PC-3 (cell line): Measurements from ENCODE around the gene STAT1. TPM values are rescaled to one million over a fixed set of nuclear protein-coding genes. Genes with fewer than 3 reads are reported as not detected.

Experiments
- ATAC-seq: fragments of 200-7000 bp; cut with Tn5 transposase; 2 replicates; pipeline ENCODE4 v1.9.1; 2020; ENCODE audit warnings: mild to moderate bottlenecking, moderate library complexity
- BruUV-seq: library from RNA; stranded (reverse); fragments of 400-500 nt; replicated peaks from 2 replicates; lab custom pipeline; 2021; lab: Mats Ljungman, UMichigan
- CTCF ChIA-PET: fragments of 300-600 bp; sonication (Branson Sonifier 250); formaldehyde crosslinking; loops from one replicate; lab custom pipeline; 2022; ENCODE audit warnings: antibody characterized with exemption; lab: Charles Lee
- POLR2A ChIA-PET: fragments of 300-600 bp; sonication (Branson Sonifier 250); formaldehyde crosslinking; loops from one replicate; lab custom pipeline; 2022; ENCODE audit warnings: antibody characterized with exemption; ENCODE audit not compliant: unreplicated experiment; lab: Charles Lee
- DNase-seq: peaks from one replicate; pipeline ENCODE4 v3.0.0-alpha.2; 2015
- H2AFZ ChIP-seq: fragments of 300-600 bp; sonication (generic); 2 replicates; pipeline ENCODE4 v1.6.0; 2016; ENCODE audit warnings: antibody characterized with exemption, low read length
- H3F3A ChIP-seq: fragments of 300-600 bp; sonication (generic); one replicate; pipeline ENCODE4 v1.6.0; 2017; ENCODE audit warnings: antibody characterized with exemption, low read length, control low read depth, mild to moderate bottlenecking; ENCODE audit not compliant: unreplicated experiment
- H3K27ac ChIP-seq: fragments of 300-600 bp; sonication (generic); 2 replicates; pipeline ENCODE4 v1.5.1; 2016; ENCODE audit warnings: mild to moderate bottlenecking, low read length
- H3K27me3 ChIP-seq: fragments of 300-600 bp; sonication (generic); 2 replicates; pipeline ENCODE4 v1.6.1; 2016; ENCODE audit warnings: low read length, mixed read lengths
- H3K36me3 ChIP-seq: fragments of 300-600 bp; sonication (generic); 2 replicates; pipeline ENCODE4 v1.6.1; 2016; ENCODE audit warnings: low read depth, mixed run types, low read length, mixed read lengths
- H3K4me1 ChIP-seq: fragments of 300-600 bp; sonication (generic); 2 replicates; pipeline ENCODE4 v1.5.1; 2016; ENCODE audit warnings: low read length; ENCODE audit not compliant: insufficient read depth
- H3K4me2 ChIP-seq: fragments of 300-600 bp; sonication (generic); 2 replicates; pipeline ENCODE4 v1.6.0; 2016; ENCODE audit warnings: low read length
- H3K4me3 ChIP-seq: fragments of 300-600 bp; sonication (generic); 2 replicates; pipeline ENCODE4 v1.5.1; 2016; ENCODE audit warnings: mild to moderate bottlenecking, low read length, mixed read lengths
- H3K79me2 ChIP-seq: fragments of 300-600 bp; sonication (generic); 2 replicates; pipeline ENCODE4 v1.6.1; 2017; ENCODE audit warnings: low read length, mixed read lengths
- H3K9ac ChIP-seq: fragments of 300-600 bp; sonication (generic); 2 replicates; pipeline ENCODE4 v1.6.0; 2016; ENCODE audit warnings: mild to moderate bottlenecking, low read length
- H3K9me2 ChIP-seq: fragments of 300-600 bp; sonication (generic); replicated peaks from 2 replicates; pipeline ENCODE4 v1.6.1; 2016; ENCODE audit warnings: mixed run types, low read length, mixed read lengths
- H3K9me3 ChIP-seq: fragments of 300-600 bp; sonication (generic); 2 replicates; pipeline ENCODE4 v1.6.1; 2016; ENCODE audit warnings: low read length, mixed read lengths
- H4K20me1 ChIP-seq: fragments of 300-600 bp; sonication (generic); 2 replicates; pipeline ENCODE4 v1.6.1; 2016; ENCODE audit warnings: low read length, mixed read lengths
- EZH2 ChIP-seq: fragments of 300-600 bp; sonication (generic); IDR thresholded peaks from one replicate; pipeline ENCODE4 v1.6.1; 2017; ENCODE audit warnings: antibody characterized with exemption, mild to moderate bottlenecking, low read length; ENCODE audit not compliant: unreplicated experiment
- EZH2phosphoT487 ChIP-seq: fragments of 300-600 bp; sonication (generic); IDR thresholded peaks from 2 replicates; pipeline ENCODE4 v1.6.1; 2018; ENCODE audit warnings: mild to moderate bottlenecking, antibody characterized with exemption, low read length, borderline replicate concordance
- intact Hi-C: fragments of 100-400 bp; cut with micrococcal nuclease; formaldehyde crosslinking; loops from 2 replicates; pipeline ENCODE4 v1.9.0; 2023
- total RNA-seq: library from RNA; depleted of rRNA; stranded (reverse); fragments of >200 nt; gene quantifications from 2 replicates; pipeline ENCODE4 v1.2.3, GENCODE V29; 2014
- TF ChIP-seq, protein P1 (sequence below): fragments of 300-600 bp; sonication (generic); conservative IDR thresholded peaks from 2 replicates; pipeline ENCODE4 v1.5.1; 2017; ENCODE audit warnings: antibody characterized with exemption, low read depth, mild to moderate bottlenecking, low read length

The STAT1 gene
- total RNA-seq, 1 experiment from 2014 or later, result 47.9 TPM

DNA sequence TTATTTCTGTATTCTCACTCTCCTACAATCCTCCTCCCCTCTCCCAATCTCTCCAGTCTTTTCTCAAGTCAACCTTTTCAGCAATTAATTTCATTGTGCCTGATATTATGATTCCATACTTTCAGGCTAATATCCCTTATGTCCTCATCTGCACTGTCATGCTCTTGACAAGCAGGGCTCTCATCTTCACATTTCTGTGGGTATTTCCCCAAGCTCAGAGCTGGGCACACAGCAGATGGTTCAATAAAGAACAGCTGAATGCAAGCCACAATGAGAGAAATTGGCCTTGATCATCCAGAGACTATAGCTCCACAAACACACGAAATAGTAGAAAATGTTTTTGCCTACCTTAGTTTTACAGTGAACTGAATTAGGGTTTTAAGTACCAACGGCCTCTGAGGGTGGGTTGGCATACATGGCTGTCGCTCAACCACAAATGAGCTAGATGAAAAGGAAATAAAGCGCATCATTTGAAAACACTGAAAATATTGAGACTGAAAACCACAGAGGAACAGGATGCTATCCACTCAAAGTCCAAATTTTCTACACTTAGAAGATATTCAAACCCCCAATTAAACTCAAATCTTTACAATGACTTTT lies 47.5 kb upstream of the STAT1 start:
- ChIA-PET CTCF (no interaction called here), POLR2A (no interaction called here)
- Histone ChIP-seq H3K9me3 (no peaks in the 10 kb centered on the region), H2AFZ (no peak overlapping the region), H3K4me2 (no peak overlapping the region), H3K79me2 (no peaks in the 10 kb centered on the region), H3K4me3 (no peak overlapping the region), H3K27ac (no peak overlapping the region), H3K9me2 (no peaks in the 10 kb centered on the region), H3K36me3 (no peaks in the 10 kb centered on the region), H4K20me1 (no peaks in the 10 kb centered on the region), H3K9ac (no peak overlapping the region), H3K4me1 (no peaks in the 10 kb centered on the region), H3F3A (no peaks in the 10 kb centered on the region), H3K27me3 (no peaks in the 10 kb centered on the region)
- ATAC-seq (no peak), DNase-seq (no peak)
- BruUV-seq, result no TSS peak
- intact Hi-C loops, result no loop called here
- TF ChIP-seq EZH2phosphoT487, result no peak
- TF ChIP-seq, protein P1, sequence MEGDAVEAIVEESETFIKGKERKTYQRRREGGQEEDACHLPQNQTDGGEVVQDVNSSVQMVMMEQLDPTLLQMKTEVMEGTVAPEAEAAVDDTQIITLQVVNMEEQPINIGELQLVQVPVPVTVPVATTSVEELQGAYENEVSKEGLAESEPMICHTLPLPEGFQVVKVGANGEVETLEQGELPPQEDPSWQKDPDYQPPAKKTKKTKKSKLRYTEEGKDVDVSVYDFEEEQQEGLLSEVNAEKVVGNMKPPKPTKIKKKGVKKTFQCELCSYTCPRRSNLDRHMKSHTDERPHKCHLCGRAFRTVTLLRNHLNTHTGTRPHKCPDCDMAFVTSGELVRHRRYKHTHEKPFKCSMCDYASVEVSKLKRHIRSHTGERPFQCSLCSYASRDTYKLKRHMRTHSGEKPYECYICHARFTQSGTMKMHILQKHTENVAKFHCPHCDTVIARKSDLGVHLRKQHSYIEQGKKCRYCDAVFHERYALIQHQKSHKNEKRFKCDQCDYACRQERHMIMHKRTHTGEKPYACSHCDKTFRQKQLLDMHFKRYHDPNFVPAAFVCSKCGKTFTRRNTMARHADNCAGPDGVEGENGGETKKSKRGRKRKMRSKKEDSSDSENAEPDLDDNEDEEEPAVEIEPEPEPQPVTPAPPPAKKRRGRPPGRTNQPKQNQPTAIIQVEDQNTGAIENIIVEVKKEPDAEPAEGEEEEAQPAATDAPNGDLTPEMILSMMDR, result no peak
- TF ChIP-seq EZH2, result no peak

DNA sequence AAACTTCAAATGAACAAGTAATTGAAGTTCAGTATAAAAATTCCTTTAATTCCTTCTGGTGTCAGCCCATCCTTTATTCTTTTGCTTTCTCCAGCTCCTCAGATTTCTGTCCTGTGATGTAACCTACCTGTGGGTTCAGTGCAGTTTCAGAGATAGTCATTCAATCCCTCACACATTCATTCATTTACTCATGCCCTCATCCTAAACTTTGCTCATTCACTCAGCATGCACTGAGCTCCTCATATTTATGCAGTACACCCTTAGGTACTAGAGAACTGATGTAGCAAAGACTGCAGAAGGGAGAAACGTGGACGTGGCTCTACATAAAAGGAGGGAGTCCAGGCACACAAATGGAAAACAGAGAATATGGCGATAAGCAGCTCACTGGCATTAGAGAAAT lies 45.3 kb upstream of the STAT1 start:
- H3K4me1 ChIP-seq, result no peaks in the 10 kb centered on the region
- DNase-seq (no peak), ATAC-seq (no peak)
- H2AFZ ChIP-seq, result no peak overlapping the region
- no peaks in the 10 kb centered on the region for H3K9me3 ChIP-seq
- H3K36me3 ChIP-seq, result no peaks in the 10 kb centered on the region
- no peak overlapping the region for H3K4me3 ChIP-seq
- no TSS peak for BruUV-seq
- POLR2A ChIA-PET, result no interaction called here
- H3K27ac ChIP-seq, result no peak overlapping the region
- H4K20me1 ChIP-seq, result no peaks in the 10 kb centered on the region
- H3K9me2 ChIP-seq, result no peaks in the 10 kb centered on the region
- no peaks in the 10 kb centered on the region for H3K27me3 ChIP-seq
- intact Hi-C loops, result no loop called here
- H3K4me2 ChIP-seq, result no peak overlapping the region
- CTCF ChIA-PET, result no interaction called here
- H3K79me2 ChIP-seq, result no peaks in the 10 kb centered on the region
- H3K9ac ChIP-seq, result no peak overlapping the region
- no peaks in the 10 kb centered on the region for H3F3A ChIP-seq
- TF ChIP-seq EZH2 (no peak), EZH2phosphoT487 (no peak)
- TF ChIP-seq, protein P1, result no peak

- BruUV-seq, result no TSS peak
- CTCF ChIA-PET, result no interaction called here
- intact Hi-C loops, result no loop called here
Observed at GRCh38 chr2:191056228-191056627, 42.3 kb upstream of the STAT1 start.

More at GRCh38 chr2:191056228-191056627, 42.3 kb upstream of the STAT1 start:
- Histone ChIP-seq H2AFZ (no peak overlapping the region), H3K9me2 (no peaks in the 10 kb centered on the region), H3F3A (no peaks in the 10 kb centered on the region), H3K27ac (no peak overlapping the region), H3K27me3 (no peaks in the 10 kb centered on the region), H3K79me2 (no peaks in the 10 kb centered on the region), H3K9ac (no peak overlapping the region), H3K9me3 (no peaks in the 10 kb centered on the region), H3K4me2 (no peak overlapping the region), H3K4me1 (no peaks in the 10 kb centered on the region), H4K20me1 (no peaks in the 10 kb centered on the region), H3K4me3 (no peak overlapping the region), H3K36me3 (no peaks in the 10 kb centered on the region)
- ATAC-seq (no peak), DNase-seq (no peak)
- TF ChIP-seq, protein P1, result no peak
- no peak for TF ChIP-seq EZH2
- TF ChIP-seq EZH2phosphoT487, result no peak
- POLR2A ChIA-PET, result interaction anchor here (0.6 kb wide), 1 partner anchor 228 kb away, joined by 5 read pairs; no protein-coding TSS in a partner anchor
